IMR-90 (cell line): ENCODE measurements around the gene RXRG.

ENCODE experiments used
- CEBPB ChIP-seq: IDR thresholded peaks from 2 replicates; pipeline ENCODE4 v1.6.1; 2012; ENCODE audit warnings: low read depth, low read length, improper control_type of control experiment
- POLR2A ChIP-seq: IDR thresholded peaks from 2 replicates; pipeline ENCODE4 v1.6.1; 2012; ENCODE audit warnings: mild to moderate bottlenecking, low read depth, low read length
- RAD21 ChIP-seq: IDR thresholded peaks from 2 replicates; pipeline ENCODE4 v1.6.1; 2012; ENCODE audit warnings: low read length, improper control_type of control experiment
- TF ChIP-seq, protein P1 (sequence below): conservative IDR thresholded peaks from 2 replicates; pipeline ENCODE4 v1.5.1; 2012; ENCODE audit warnings: mild to moderate bottlenecking, low read depth, low read length, improper control_type of control experiment

DNA sequence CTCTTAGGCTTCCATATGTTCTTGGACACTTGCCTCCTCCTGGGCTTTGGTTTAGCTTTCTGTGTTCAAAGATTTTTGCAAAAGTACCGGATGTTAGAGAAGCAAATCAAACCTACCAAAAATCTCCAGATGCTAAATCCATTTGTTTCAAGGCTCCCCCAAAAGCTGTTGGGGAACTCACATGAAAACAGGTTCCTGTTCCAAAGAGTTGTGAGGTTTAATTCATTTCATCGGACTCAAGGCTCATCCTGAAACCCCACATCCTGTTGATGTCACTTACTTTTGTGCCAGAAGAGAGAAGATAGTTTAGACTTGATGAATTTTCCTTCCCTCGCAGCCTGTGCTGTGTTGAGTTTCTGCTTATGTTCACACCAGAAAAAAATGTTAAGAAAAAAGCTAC lies 41.7 kb upstream of the RXRG start:
- TF ChIP-seq, protein P1, sequence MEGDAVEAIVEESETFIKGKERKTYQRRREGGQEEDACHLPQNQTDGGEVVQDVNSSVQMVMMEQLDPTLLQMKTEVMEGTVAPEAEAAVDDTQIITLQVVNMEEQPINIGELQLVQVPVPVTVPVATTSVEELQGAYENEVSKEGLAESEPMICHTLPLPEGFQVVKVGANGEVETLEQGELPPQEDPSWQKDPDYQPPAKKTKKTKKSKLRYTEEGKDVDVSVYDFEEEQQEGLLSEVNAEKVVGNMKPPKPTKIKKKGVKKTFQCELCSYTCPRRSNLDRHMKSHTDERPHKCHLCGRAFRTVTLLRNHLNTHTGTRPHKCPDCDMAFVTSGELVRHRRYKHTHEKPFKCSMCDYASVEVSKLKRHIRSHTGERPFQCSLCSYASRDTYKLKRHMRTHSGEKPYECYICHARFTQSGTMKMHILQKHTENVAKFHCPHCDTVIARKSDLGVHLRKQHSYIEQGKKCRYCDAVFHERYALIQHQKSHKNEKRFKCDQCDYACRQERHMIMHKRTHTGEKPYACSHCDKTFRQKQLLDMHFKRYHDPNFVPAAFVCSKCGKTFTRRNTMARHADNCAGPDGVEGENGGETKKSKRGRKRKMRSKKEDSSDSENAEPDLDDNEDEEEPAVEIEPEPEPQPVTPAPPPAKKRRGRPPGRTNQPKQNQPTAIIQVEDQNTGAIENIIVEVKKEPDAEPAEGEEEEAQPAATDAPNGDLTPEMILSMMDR = no peak
- TF ChIP-seq POLR2A (no peak), RAD21 (no peak), CEBPB (no peak)
